Esophagus muscularis mucosa (tissue), 4 donors: Measurements from ENCODE around the gene CPD. TPM values are rescaled to one million over a fixed set of nuclear protein-coding genes. Genes with fewer than 3 reads are reported as not detected.

Source experiments
- DNase-seq: peaks from one replicate; pipeline ENCODE4 v3.0.0-alpha.2; 2017; ENCODE audit errors: extremely low spot score
- H3K27ac ChIP-seq, 4 donors: fragments of 200-600 bp; sonication (generic); replicated peaks in 1 of 4; 1 replicate in 3 of 4; 2 replicates in 1 of 4; pipeline ENCODE4 v1.5.1; 2016 to 2019; ENCODE audit warnings: mild to moderate bottlenecking in 1 of 4
- H3K27me3 ChIP-seq, 4 donors: fragments of 200-600 bp; sonication (generic); one replicate each; pipeline versions ENCODE4 v1.5.1 to v1.6.0; 2016 to 2019
- H3K36me3 ChIP-seq, 4 donors: fragments of 200-600 bp; sonication (generic); one replicate each; pipeline ENCODE4 v1.5.1; 2016 to 2019
- H3K4me1 ChIP-seq, 4 donors: fragments of 200-600 bp; sonication (generic); one replicate each; pipeline ENCODE4 v1.5.1; 2016 to 2019
- H3K4me3 ChIP-seq, 4 donors: fragments of 200-600 bp; sonication (generic); 1 replicate in 2 of 4; 2 replicates in 2 of 4; pipeline ENCODE4 v1.5.1; 2016 to 2019; ENCODE audit warnings: mild to moderate bottlenecking in 4 of 4, moderate library complexity in 1 of 4
- H3K9me3 ChIP-seq, 4 donors: fragments of 200-600 bp; sonication (generic); 1 replicate in 3 of 4; 2 replicates in 1 of 4; pipeline ENCODE4 v1.5.1; 2016 to 2019
- CTCF ChIP-seq, 3 experiments: fragments of 200-600 bp in 2 of 3; fragments of 450-650 bp in 1 of 3; sonication (generic) in 2 of 3; IDR thresholded peaks; one replicate each; pipeline ENCODE4 v1.5.1; 2017 to 2019; ENCODE audit warnings: antibody characterized with exemption in 3 of 3, mild to moderate bottlenecking in 2 of 3, moderate library complexity in 1 of 3
- EP300 ChIP-seq: sonication (generic); formaldehyde crosslinking; IDR thresholded peaks from one replicate; pipeline ENCODE4 v1.6.1; 2017; ENCODE audit warnings: antibody characterized with exemption
- POLR2A ChIP-seq: fragments of 450-650 bp; IDR thresholded peaks from one replicate; pipeline ENCODE4 v1.6.1; 2017; ENCODE audit warnings: antibody characterized with exemption, moderate library complexity, mild to moderate bottlenecking, low read depth
- POLR2AphosphoS5 ChIP-seq, 2 donors: sonication (generic); formaldehyde crosslinking; IDR thresholded peaks; one replicate each; pipeline ENCODE4 v1.6.1; 2017; ENCODE audit warnings: antibody characterized with exemption in 2 of 2
- WGBS: methylation state at CpG from one replicate; pipeline ENCODE4 v1.1.5; 2018; 5-methylcytosine and 5-hydroxymethylcytosine counted together
- intact Hi-C: fragments of 100-400 bp; cut with DNase I; formaldehyde crosslinking; loops from one replicate; pipeline ENCODE4 v1.15.1; 2023
- total RNA-seq, 4 donors: library from RNA; depleted of rRNA; stranded (reverse); fragments of >200 nt; gene quantifications; one replicate each; pipeline versions ENCODE4 v1.1.0 to v1.2.1, GENCODE V29; 2016

Gene CPD
- total RNA-seq, 4 donors from 2014 or later, result 67.0 to 141 (median 95.1) TPM

DNA sequence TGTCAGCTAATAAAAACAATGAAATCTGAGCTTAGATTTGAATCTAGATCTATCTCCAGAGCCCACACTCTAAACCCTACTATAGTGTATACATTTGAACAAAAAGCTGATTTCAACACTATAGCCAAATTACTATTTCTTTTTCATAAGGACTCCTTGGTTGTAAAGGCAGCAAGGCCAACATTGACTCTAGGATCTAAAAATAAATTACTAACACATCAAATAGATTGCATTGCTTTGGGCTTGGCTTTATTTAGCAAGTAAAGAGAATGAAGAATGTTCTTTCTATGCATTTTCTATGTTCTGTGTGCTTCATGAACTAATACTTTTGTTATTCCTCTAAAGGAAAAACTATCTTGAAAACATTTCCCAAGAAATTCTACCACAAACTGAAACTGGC lies 103.8 kb downstream of the CPD start:
- no peak overlapping the region for H3K4me3 ChIP-seq
- no peaks in the 10 kb centered on the region for H3K27me3 ChIP-seq
- H3K4me1 ChIP-seq, result peaks cover 15 to 30% (median 24%) of the 10 kb centered on the region in 4 donors
- no peak for TF ChIP-seq EP300
- TF ChIP-seq POLR2A, result no peak
- H3K9me3 ChIP-seq, result no peaks in the 10 kb centered on the region
- peaks cover 34 to 87% (median 70%) of the 10 kb centered on the region in 4 donors for H3K36me3 ChIP-seq
- intact Hi-C loops, result no loop called here
- H3K27ac ChIP-seq, result no peak overlapping the region
- no peak for DNase-seq

DNA sequence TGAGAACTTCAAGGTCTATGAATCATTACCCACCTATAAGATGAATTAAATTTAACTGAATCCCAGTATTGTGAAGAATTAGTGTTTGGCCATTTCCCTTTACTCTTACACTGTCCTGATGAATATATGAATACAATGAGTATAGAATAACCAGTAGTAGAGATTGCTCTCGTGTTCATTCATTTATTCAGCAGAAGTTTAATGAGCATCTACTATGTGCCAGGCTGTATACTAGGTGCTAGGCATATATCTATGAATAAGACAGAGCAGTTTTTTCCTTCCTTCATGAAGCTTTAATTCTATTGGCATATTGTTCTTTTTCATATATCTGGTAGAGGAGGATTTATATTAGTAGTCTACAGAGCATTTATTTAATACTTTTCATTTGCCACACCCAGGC lies 104.4 kb downstream of the CPD start:
- Histone ChIP-seq H3K4me3 (no peak overlapping the region), H3K36me3 (peaks cover 40 to 93% (median 76%) of the 10 kb centered on the region in 4 donors), H3K4me1 (peaks cover 11 to 24% (median 20%) of the 10 kb centered on the region in 4 donors), H3K27me3 (no peaks in the 10 kb centered on the region), H3K27ac (no peak overlapping the region), H3K9me3 (no peaks in the 10 kb centered on the region)
- WGBS, result 94% methylated on average over 1 of the region's 1 CpG
- DNase-seq, result no peak
- intact Hi-C loops, result no loop called here
- TF ChIP-seq POLR2A (no peak), EP300 (no peak), CTCF (IDR thresholded peaks at IDR 0.05) (no peak), POLR2AphosphoS5 (IDR thresholded peaks at IDR 0.05) (no peak)

DNA sequence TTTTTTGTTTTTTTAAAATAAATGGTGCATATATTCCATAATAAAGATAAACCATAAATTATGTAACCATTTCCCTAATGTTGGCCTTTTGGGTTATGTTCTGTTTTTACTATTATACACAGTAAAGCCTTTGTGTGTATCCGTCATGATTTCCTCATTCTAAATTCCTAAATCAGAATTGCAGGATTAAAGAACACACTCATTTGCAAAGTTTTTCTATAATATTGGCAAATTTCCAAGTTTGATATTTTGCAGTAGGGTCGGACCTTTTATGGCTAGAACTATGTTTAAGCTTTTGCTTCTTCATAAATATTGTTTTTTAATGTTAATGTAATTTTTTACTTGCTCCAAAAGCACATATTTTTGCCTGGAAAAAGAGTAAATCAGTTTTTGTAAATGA lies 115.1 kb downstream of the CPD start:
- 50% methylated on average over 2 of the region's 2 CpGs for WGBS
- peaks cover 45 to 100% (median 84%) of the 10 kb centered on the region in 4 donors for H3K36me3 ChIP-seq
- intact Hi-C loops, result no loop called here

GRCh38 chr17:30495586-30495985 lies 116.9 kb downstream of the CPD start:
- Histone ChIP-seq H3K27me3 (no peaks in the 10 kb centered on the region), H3K27ac (no peak overlapping the region), H3K9me3 (no peaks in the 10 kb centered on the region), H3K36me3 (peaks cover 29 to 98% (median 70%) of the 10 kb centered on the region in 4 donors), H3K4me1 (no peaks in the 10 kb centered on the region), H3K4me3 (no peak overlapping the region)
- TF ChIP-seq POLR2A (no peak), POLR2AphosphoS5 (IDR thresholded peaks at IDR 0.05) (no peak), CTCF (IDR thresholded peaks at IDR 0.05) (no peak), EP300 (no peak)
- intact Hi-C loops, result no loop called here
- no peak for DNase-seq

More for the DNA sequence above, 115.1 kb downstream of the CPD start:
- Histone ChIP-seq H3K4me3 (no peak overlapping the region), H3K27ac (no peak overlapping the region), H3K27me3 (no peaks in the 10 kb centered on the region), H3K9me3 (no peaks in the 10 kb centered on the region), H3K4me1 (no peaks in the 10 kb centered on the region)
- TF ChIP-seq EP300, result no peak
- no peak for TF ChIP-seq POLR2A
- no peak for TF ChIP-seq POLR2AphosphoS5 (IDR thresholded peaks at IDR 0.05)
- no peak for TF ChIP-seq CTCF (IDR thresholded peaks at IDR 0.05)
- DNase-seq, result no peak

DNA sequence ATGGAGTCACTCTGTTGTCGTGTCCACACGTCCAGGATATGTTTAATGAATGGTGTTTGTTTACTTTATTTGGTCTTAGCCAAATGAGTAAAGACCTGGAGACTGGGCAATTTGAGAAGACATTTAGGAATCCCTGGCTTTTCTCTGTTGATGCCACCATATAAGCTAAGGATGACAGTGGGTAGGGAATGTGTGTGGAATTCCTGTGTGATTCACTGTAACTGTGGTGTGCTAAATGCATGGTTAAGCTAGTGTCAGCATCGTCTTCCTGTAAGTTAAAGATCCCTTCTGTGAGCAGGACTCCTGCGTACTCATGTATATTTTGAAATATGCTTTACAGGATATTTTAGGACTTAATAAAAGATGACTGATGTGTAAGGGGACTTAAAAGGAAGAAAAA lies 124.8 kb downstream of the CPD start:
- no peak for DNase-seq
- H3K4me1 ChIP-seq, result no peaks in the 10 kb centered on the region
- peaks cover 17 to 89% (median 40%) of the 10 kb centered on the region in 4 donors for H3K36me3 ChIP-seq
- intact Hi-C loops, result no loop called here
- 78% methylated on average over 4 of the region's 4 CpGs for WGBS
- H3K4me3 ChIP-seq, result no peak overlapping the region
- no peaks in the 10 kb centered on the region for H3K9me3 ChIP-seq
- H3K27me3 ChIP-seq, result no peaks in the 10 kb centered on the region
- no peak overlapping the region for H3K27ac ChIP-seq
- TF ChIP-seq CTCF (IDR thresholded peaks at IDR 0.05) (no peak), POLR2AphosphoS5 (IDR thresholded peaks at IDR 0.05) (no peak), EP300 (no peak), POLR2A (no peak)
